Measurements from ENCODE around the gene RPRML.
"Not testable (repeated sequence)": the region's sequence is repeated elsewhere in the genome, so short reads cannot be mapped to it uniquely, and the experiment has no call there.

Gene RPRML

DNA sequence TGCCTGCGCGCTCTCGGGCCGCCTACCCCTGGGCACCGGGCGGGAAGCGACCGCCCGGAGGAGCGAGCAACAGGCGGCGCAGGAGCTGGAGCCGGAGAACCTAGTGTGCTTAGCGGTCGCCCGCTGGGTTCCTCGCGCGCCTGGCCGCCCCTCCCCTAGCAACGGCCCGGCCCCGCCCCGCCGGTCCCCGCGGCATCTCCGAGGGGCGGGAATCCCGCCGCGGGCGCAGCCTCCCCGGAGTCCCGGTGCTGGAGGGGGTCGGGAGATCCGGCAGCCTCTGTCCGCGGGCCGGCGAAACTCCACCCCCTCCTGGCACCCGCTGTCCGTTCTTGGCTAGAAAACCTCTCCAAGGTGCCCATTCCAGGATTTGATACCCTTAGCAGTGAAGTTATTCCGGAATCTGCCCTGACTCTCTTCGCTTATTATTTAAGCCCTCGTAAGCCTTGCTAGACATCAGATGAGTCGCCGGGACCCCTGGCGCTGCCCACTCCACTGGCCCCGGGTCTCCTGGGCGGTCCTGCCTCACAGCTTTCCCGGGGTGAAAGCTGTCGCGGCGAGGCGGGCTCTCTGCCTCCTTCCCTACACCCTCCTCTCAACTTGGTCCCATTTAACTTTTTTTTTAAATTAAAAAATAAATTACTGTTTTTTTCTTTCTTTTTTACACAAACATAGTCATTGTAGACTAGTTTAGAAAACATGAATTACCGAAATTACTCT is at the start of gene RPRML:
Gene RPRML, minus strand, starts transcription at position 107 of the 717 bp plus-strand sequence. CDS start 246 bp downstream, outside the sequence.
- DNase-seq (ENCODE audit: low read depth) = no peak

DNA sequence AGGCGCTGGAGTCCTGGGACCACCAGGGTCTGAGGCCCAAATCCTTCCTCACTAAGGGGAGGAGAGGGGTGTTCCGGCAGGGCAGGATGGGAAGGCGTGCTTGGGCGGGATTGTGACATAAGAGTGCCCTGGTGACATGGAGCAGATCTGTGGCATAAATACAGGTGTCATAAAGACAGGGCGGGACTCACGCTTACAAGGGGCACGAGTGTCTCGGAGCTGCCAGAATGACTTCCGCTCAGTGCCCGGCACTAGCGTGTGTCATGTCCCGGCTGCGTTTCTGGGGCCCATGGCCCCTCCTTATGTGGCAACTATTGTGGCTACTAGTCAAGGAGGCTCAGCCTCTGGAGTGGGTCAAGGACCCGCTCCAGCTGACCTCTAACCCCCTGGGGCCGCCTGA is 37.9 kb upstream of the RPRML start:
- not testable (repeated sequence) for DNase-seq (ENCODE audit: low read depth)

DNA sequence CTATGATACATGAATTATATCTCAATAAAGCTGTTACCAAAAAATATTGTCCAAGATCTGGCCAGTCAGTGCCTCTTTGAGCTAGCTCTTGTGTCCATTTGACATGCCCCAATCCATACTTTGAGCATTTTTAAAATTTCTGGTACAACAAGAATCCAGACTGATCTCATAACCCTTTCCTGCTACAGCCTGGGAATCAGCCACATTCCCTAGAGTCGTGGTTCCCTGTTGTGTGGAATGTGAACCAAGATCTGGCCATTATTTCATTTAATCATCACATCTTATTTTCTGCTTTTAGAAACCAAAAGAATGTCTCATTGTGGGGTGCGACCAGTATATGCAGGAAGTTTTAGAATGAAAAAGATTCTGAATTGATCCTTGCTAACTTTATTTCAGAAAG is 34.3 kb upstream of the RPRML start:
- DNase-seq (ENCODE audit: low read depth) = no peak

- no peak for DNase-seq (ENCODE audit: low read depth)
Observed at GRCh38 chr17:47012457-47012856, 33.4 kb upstream of the RPRML start.

GRCh38 chr17:47009759-47010594 is 30.9 kb upstream of the RPRML start:
- DNase-seq (ENCODE audit: low read depth) = no peak

GRCh38 chr17:47004906-47005305 is 25.9 kb upstream of the RPRML start:
- DNase-seq (ENCODE audit: low read depth) = no peak

DNA sequence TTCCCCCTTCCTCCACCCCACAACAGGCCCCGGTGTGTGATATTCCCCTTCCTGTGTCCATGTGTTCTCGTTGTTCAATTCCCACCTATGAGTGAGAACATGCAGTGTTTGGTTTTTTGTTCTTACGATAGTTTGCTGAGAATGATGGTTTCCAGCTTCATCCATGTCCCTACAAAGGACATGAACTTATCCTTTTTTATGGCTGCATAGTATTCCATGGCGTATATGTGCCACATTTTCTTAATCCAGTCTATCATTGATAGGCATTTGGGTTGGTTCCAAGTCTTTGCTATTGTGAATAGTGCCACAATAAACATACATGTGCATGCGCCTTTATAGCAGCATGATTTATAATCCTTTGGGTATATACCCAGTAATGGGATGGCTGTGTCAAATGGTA is 24.8 kb upstream of the RPRML start:
- not testable (repeated sequence) for DNase-seq (ENCODE audit: low read depth)

DNA sequence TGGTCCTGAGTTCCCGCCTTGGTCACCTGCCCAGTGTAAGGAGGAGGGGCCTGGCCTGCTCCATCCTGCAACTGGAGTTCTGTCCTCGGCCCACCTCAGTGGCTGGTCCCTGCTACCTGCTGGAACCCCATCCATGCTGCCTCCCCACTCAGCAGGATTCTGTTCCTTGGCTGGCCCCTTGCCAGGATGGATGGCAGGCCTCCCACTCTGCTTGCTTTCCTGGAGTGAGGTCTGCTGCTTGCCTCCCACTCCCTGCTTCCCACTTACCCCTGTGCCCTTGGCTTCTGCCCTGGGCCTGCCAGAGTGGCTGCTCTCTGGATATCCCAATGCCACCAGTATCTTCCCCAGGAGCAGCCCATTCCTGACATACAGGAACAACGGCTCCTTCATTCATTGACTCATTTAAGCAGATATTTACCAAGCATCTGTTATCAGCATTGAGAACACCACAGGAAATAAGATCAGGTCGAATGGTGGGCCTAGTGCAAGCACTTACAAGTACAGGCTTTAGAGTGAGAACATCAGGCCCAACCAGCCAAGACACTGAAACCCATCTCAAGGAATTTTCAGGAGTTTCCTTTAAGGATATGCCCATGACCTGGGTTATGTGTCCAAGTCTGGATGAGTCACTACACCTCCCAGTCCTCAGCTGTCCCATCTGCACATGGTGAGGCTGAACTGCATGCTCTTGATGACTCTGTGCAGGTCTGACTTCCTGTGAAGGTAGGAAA is 17.0 kb upstream of the RPRML start:
- DNase-seq (ENCODE audit: low read depth) = no peak

GRCh38 chr17:46994993-46995392 is 15.9 kb upstream of the RPRML start:
- DNase-seq (ENCODE audit: low read depth) = no peak

DNA sequence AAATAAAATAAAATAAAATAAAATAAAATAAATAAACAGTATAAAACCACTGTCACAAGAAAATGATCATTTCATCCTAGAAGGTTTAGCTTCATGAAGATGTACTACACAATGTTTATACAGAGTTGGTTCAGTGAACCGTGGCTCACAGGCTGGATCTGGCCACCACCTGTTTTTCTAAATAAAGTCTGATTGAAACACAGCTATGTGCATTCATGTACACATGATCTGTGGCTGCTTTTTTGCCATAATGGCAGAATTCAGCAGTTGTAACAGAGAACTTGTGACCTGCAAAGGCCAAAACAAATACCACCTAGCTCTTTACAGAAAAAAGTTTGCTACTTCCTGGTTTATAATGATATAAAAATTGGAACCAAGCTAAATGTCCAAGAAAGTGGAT is 12.6 kb upstream of the RPRML start:
- no peak for DNase-seq (ENCODE audit: low read depth)

GRCh38 chr17:46989637-46990431 is 10.8 kb upstream of the RPRML start:
- DNase-seq (ENCODE audit: low read depth) = no peak

- DNase-seq (ENCODE audit: low read depth) = not testable (repeated sequence)
Observed at GRCh38 chr17:46987927-46988326, 8.9 kb upstream of the RPRML start.

DNA sequence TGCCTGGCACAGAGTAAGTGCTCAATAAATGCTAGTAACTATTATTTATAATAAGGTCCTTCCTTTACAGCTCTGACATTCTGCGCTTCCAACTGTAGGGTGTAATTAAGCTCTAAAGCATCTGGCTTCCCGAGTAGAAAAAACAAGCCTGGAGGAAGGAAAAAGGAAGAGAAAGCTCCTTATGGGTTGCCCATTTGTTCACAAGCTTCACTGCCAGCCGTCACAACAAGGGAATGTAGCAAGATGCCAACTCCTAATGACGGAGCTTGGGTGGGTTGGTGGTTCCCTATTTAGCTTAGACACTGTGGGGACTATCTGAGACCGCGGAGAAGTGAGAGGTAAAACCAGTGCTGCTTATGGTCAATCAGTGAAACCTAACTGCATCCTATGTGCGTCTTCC is 7.3 kb upstream of the RPRML start:
- no peak for DNase-seq (ENCODE audit: low read depth)

DNA sequence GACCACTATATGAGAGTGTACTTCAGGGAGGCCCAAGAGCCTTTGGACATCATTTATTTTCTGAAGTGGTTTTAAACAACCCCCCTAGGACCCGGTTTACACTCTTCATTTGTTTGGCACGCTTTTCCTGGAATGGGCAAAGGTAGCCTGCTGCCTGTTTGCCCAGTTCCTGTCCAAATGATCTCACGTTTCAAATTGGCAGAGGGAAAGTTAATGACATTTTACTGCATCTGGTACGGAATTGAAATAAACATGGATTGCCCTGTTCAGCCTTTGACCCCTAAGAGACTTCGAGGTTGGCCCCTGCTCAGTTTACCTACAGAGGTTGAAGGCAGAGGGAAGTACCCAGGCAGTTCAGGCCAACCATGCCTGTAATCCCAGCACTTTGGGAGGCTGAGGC is 5.8 kb upstream of the RPRML start:
- no peak for DNase-seq (ENCODE audit: low read depth)

DNA sequence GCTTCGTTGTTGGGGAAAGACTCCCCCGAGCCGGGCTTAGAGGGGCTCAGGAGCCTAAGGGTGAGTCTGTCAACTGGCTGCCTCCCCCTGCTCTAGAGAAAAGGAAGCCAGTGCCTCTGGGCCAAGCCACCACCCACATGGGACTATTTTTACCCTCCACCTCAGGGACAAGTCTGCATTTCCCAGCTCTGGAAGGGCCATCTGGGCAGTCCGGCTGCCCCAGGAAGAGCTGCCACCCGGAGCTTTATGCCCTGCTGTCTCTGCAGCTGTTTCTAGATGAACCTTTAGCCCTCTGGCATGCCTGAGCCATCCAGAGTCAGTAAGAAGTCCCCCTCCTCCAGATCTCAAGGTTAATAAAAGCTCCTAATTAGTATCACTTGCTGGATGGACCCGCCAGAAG is 5.3 kb upstream of the RPRML start:
- DNase-seq (ENCODE audit: low read depth) = no peak

DNA sequence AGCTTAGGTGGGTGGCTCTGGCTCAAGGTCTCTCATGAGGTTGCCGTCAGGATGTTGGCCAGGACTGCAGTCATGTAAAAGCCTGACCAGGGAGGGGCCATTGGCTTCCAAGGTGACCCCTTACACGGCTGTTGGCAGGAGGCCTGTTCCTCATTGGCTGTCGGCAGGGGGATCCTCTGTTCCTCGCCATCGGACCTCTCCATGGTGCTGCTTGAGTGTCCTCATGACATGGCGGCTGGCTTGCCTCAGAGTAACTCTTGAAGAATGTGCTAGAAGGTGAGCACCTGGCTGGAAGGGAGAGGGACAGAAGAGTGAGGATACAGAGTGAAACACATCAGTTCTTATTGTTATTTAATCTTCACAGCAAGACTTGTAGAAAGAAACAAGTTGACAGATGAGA is 4.7 kb upstream of the RPRML start:
- DNase-seq (ENCODE audit: low read depth) = no peak

DNA sequence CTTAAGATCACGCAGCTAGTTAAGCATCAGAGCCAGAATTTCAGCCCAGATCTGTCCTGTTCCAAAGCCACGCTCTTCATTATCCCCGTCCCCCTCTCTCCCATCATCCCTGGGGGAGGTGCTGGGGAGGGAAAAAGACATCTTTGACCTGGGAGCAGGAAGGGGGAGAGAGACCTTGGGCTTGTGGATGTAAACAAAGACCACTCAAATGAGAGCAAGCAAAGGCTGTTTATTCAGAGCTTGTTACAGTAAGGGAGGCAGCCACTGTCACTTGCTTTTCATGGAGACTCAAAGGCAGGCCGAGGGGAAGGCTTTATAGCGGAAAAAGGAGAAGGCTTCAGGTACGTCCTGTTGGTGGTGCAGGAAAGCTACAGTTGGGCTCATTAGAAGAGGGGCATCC is 3.5 kb upstream of the RPRML start:
- DNase-seq (ENCODE audit: low read depth) = no peak

- no peak for DNase-seq (ENCODE audit: low read depth)
Observed at GRCh38 chr17:46978489-46979146, 435 bp downstream of the RPRML start.

GRCh38 chr17:46977750-46978488 is 1.1 kb downstream of the RPRML start:
- no peak for DNase-seq (ENCODE audit: low read depth)

GRCh38 chr17:46977348-46977747 is 1.7 kb downstream of the RPRML start:
- DNase-seq (ENCODE audit: low read depth) = no peak
